Measurements from ENCODE around the gene ARMC9.

The ARMC9 gene

DNA sequence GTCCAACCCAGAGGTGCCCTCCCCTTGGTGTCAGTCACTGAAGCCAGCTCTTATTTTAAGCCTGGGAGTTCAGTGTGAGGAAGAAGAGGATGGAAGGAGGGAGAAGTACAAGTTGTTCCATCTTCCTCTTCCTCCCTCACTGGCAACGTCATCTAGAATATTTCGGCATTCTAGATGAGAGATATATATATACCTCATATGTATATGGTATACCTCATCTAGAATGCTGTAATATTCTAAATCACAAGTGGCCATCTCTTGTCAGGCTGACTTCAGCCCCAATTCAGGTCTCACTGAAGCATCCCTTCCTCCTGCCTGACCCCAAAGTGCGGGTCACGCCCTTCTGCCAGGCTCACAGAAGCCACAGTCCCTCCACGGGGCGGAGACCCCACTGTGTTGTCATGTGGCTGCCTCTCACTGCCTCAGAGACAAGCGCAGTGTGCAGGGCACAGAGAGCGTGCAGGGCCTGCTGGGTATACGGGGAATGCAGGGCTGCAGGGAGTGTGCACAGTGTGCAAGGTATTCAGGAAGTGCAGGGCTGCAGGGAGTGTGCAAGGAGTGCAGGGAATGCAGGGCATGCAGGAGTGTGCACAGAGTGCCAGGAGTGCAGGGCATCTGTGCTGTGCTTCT lies 164.2 kb downstream of the ARMC9 start:
- TF ChIP-seq, protein P1, sequence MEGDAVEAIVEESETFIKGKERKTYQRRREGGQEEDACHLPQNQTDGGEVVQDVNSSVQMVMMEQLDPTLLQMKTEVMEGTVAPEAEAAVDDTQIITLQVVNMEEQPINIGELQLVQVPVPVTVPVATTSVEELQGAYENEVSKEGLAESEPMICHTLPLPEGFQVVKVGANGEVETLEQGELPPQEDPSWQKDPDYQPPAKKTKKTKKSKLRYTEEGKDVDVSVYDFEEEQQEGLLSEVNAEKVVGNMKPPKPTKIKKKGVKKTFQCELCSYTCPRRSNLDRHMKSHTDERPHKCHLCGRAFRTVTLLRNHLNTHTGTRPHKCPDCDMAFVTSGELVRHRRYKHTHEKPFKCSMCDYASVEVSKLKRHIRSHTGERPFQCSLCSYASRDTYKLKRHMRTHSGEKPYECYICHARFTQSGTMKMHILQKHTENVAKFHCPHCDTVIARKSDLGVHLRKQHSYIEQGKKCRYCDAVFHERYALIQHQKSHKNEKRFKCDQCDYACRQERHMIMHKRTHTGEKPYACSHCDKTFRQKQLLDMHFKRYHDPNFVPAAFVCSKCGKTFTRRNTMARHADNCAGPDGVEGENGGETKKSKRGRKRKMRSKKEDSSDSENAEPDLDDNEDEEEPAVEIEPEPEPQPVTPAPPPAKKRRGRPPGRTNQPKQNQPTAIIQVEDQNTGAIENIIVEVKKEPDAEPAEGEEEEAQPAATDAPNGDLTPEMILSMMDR (IDR thresholded peaks at IDR 0.05; ENCODE audit: low read length, missing control alignments): no peak
- no peak for DNase-seq (ENCODE audit: low read depth)
- no peak overlapping the region for H3K4me3 ChIP-seq (replicated peaks; ENCODE audit: low read depth, low read length)

DNA sequence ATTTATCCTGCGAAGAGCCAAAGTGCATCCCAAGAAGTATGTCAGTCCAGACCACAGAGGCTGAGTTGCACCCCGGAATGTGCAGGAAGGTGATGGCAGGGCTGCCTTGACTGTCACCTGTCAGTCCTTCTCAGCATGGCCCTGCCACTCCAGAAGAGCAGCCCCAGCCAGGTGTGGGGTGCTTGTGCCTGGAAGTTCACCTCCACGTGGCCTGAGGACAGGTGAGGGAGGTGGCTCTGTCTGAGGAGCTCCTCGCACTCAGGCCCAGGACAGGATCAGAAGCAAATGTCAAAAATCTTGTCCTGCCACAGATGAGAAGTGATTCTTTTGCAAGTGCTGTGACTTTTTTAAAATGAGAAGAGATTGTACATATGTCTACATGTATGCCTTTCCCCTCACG lies 165.6 kb downstream of the ARMC9 start:
- TF ChIP-seq, protein P1 (IDR thresholded peaks at IDR 0.05; ENCODE audit: low read length, missing control alignments): no peak
- DNase-seq (ENCODE audit: low read depth): no peak
- no peak overlapping the region for H3K4me3 ChIP-seq (replicated peaks; ENCODE audit: low read depth, low read length)

DNA sequence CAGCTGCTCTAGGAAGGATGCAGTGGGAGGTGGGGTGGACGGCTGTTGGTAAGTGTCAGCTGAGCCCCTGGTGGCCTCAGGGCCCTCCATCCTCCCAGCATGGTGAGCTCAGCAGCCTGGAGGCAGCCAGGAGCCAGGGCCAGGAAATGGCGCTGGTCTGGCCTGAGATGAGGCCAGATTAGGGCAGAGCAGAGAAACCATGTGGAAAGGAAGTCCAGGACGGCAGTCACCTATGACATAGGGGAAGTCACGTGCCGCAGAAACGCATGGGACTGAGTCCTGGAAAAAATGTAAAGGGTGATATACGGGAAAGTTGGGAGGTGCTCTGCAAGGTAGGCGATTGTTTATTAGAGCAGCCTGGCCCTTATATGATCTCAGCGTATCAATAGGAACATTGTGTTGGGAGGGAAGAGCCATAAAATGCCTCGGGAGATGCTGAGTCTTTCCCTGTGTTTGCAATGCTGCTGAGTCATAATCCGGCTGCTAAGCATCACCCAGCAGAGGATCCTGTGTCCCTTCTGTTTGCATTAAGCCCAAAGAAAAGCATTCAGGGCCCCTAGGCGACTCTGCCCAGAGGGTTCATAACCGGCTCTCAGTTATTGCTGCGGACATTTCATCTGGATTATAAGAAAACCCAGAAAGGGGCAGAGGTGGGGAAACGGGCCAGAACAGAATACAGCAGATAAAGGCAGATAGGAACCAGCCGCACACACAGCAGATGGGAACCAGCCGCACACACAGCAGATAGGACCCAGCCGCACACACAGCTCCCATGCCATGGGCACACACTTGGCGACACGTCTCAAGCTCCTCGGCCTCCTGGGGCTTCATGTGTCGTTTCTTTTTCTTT lies 166.8 kb downstream of the ARMC9 start:
- TF ChIP-seq, protein P1 (IDR thresholded peaks at IDR 0.05; ENCODE audit: low read length, missing control alignments): no peak
- no peak overlapping the region for H3K4me3 ChIP-seq (replicated peaks; ENCODE audit: low read depth, low read length)
- DNase-seq (ENCODE audit: low read depth): peak; percentile 79

DNA sequence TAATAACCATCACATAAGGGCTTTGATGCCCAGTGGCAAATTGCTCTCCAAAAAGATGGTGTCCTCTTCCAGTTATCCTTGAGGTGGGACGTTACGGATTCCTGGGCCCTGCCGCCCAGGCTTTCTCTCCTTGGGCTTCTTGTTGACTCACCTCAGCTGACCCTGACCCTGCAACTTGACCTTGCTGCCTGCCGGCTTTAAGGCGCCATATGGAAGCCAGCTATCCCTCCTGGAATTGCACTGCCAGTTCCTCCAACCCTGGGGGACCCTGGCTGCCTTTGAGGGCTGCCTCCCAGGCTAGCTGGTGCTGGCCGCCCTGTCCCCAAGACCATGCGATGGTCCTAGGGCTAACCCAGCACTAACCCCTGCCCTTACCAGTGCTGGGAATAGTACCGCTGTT lies 168.7 kb downstream of the ARMC9 start:
- TF ChIP-seq, protein P1 (IDR thresholded peaks at IDR 0.05; ENCODE audit: low read length, missing control alignments): no peak
- no peak for DNase-seq (ENCODE audit: low read depth)
- H3K4me3 ChIP-seq (replicated peaks; ENCODE audit: low read depth, low read length): no peak overlapping the region

DNA sequence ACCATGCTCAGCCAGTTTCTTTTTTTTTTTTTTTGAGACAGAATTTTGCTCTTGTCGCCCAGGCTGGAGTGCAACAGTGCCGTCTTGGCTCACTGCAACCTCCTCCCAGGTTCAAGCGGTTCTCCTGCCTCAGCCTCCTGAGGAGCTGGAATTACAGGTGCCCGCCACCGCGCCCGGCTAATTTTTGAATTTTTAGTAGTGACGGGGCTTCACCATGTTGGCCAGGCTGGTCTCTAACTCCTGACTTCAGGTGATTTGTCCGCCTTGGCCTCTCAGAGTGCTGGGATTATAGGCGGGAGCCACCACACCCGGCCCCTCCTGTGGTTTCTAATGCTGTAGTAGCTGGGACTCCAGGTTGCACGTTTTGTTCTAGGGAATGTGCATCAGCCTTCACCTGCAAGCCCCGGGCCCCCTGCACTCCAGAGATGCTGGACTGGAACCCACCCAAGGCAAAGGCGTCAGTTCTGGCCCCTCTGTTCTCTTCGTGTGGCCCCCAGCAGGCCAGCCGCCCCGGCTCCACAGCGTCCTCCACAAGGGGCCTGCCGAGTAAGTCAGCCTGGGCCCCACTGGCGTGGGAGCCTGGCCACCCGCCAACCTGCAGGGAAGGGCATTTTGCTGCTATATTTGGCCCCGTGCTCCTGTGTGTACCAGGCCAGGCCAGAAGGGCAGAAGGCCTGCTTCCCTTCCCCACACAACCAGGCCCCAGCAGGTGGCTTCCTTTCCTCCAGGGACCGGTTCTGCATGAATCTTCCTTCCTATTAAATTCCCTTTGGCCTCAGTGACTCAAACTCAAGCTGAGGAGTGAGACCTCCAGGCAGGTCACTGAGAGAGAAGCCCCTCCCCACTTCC lies 171.4 kb downstream of the ARMC9 start:
- no peak for DNase-seq (ENCODE audit: low read depth)
- TF ChIP-seq, protein P1 (IDR thresholded peaks at IDR 0.05; ENCODE audit: low read length, missing control alignments): no peak
- no peak overlapping the region for H3K4me3 ChIP-seq (replicated peaks; ENCODE audit: low read depth, low read length)

DNA sequence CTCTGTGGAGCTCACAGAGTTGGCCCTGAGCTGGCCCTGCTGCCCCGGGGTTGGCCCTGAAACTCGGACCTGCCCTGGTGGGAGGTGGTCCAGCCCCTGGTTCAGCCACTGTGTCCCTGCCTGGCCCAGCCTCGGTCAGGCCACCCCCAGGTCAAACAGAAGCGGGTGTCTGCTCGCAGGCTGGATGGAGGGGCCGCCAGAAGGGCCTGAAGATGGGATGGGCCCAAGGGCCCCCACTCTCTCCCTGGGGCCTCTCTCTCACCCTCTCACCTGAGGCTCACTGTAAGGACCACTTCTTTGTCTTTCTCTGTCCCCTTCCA lies 172.0 kb downstream of the ARMC9 start:
- H3K4me3 ChIP-seq (replicated peaks; ENCODE audit: low read depth, low read length): no peak overlapping the region
- no peak for DNase-seq (ENCODE audit: low read depth)
- TF ChIP-seq, protein P1 (IDR thresholded peaks at IDR 0.05; ENCODE audit: low read length, missing control alignments): no peak

Measured in fibroblast of pulmonary artery (primary cell).